Measurements from ENCODE around the gene IFI27L1. TPM values are rescaled to one million over a fixed set of nuclear protein-coding genes. Genes with fewer than 3 reads are reported as not detected.
A peak's percentile ranks its signal among the peaks of the same experiment; 100 is the strongest.

Gene IFI27L1
- total and polyA plus RNA-seq, 2 of the 13 experiments (the other 11 are each of a cell fraction or from before 2014, with no cell fraction given): 11.9 to 19.0 TPM

DNA sequence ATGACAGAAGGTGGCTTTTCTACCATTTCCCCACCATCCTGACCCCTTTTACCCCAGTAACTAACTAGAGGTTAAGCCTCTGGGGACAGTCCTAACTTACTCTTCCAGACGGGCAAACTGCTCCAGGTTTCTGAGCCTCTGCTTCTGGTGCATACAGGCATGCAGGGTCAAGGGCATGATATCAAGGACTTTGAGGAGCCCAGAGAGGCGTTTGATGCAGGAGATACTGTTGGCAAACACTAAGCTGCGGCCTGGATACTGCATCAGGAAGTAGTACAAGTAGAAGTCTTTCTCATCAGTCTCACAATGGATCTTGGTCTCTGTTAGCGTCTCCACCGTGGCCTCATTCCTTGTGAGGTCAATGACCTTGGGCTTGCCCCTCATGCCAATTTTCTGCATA is 21.1 kb upstream of the IFI27L1 start (continued):
- TF ChIP-seq ZNF550 (CRISPR knock-in tag; IDR thresholded peaks at IDR 0.05; ENCODE audit: borderline replicate concordance): no peak
- no peak for TF ChIP-seq TAF1 (CRISPR knock-in tag; IDR thresholded peaks at IDR 0.05)
- TF ChIP-seq CC2D1A (CRISPR knock-in tag; IDR thresholded peaks at IDR 0.05): no peak
- no peak for TF ChIP-seq MTA1 (CRISPR knock-in tag; IDR thresholded peaks at IDR 0.05; ENCODE audit: borderline replicate concordance)
- TF ChIP-seq, protein P1, sequence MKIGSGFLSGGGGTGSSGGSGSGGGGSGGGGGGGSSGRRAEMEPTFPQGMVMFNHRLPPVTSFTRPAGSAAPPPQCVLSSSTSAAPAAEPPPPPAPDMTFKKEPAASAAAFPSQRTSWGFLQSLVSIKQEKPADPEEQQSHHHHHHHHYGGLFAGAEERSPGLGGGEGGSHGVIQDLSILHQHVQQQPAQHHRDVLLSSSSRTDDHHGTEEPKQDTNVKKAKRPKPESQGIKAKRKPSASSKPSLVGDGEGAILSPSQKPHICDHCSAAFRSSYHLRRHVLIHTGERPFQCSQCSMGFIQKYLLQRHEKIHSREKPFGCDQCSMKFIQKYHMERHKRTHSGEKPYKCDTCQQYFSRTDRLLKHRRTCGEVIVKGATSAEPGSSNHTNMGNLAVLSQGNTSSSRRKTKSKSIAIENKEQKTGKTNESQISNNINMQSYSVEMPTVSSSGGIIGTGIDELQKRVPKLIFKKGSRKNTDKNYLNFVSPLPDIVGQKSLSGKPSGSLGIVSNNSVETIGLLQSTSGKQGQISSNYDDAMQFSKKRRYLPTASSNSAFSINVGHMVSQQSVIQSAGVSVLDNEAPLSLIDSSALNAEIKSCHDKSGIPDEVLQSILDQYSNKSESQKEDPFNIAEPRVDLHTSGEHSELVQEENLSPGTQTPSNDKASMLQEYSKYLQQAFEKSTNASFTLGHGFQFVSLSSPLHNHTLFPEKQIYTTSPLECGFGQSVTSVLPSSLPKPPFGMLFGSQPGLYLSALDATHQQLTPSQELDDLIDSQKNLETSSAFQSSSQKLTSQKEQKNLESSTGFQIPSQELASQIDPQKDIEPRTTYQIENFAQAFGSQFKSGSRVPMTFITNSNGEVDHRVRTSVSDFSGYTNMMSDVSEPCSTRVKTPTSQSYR (CRISPR knock-in tag; IDR thresholded peaks at IDR 0.05; ENCODE audit: borderline replicate concordance): no peak
- no peak for TF ChIP-seq ZNF570 (CRISPR knock-in tag; IDR thresholded peaks at IDR 0.05; ENCODE audit: borderline replicate concordance)
- no peak for TF ChIP-seq RAD21 (CRISPR knock-in tag; IDR thresholded peaks at IDR 0.05)
- TF ChIP-seq, protein P2, sequence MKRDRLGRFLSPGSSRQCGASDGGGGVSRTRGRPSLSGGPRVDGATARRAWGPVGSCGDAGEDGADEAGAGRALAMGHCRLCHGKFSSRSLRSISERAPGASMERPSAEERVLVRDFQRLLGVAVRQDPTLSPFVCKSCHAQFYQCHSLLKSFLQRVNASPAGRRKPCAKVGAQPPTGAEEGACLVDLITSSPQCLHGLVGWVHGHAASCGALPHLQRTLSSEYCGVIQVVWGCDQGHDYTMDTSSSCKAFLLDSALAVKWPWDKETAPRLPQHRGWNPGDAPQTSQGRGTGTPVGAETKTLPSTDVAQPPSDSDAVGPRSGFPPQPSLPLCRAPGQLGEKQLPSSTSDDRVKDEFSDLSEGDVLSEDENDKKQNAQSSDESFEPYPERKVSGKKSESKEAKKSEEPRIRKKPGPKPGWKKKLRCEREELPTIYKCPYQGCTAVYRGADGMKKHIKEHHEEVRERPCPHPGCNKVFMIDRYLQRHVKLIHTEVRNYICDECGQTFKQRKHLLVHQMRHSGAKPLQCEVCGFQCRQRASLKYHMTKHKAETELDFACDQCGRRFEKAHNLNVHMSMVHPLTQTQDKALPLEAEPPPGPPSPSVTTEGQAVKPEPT (CRISPR knock-in tag; IDR thresholded peaks at IDR 0.05; ENCODE audit: low read depth): no peak
- TF ChIP-seq NFIC (IDR thresholded peaks at IDR 0.05; ENCODE audit: low read length): no peak
- no peak for TF ChIP-seq EZH2 (conservative IDR thresholded peaks at IDR 0.05; ENCODE audit: low read depth, low read length)
- no peak for TF ChIP-seq ZFP41 (CRISPR knock-in tag; IDR thresholded peaks at IDR 0.05; ENCODE audit: borderline replicate concordance)
- no peak for TF ChIP-seq HMG20A (CRISPR knock-in tag; IDR thresholded peaks at IDR 0.05; ENCODE audit: borderline replicate concordance)
- no peak for TF ChIP-seq KDM5A (IDR thresholded peaks at IDR 0.05; ENCODE audit: borderline replicate concordance, low read length)
- TF ChIP-seq STAT5B (CRISPR knock-in tag; IDR thresholded peaks at IDR 0.05): no peak
- TF ChIP-seq, protein P3, sequence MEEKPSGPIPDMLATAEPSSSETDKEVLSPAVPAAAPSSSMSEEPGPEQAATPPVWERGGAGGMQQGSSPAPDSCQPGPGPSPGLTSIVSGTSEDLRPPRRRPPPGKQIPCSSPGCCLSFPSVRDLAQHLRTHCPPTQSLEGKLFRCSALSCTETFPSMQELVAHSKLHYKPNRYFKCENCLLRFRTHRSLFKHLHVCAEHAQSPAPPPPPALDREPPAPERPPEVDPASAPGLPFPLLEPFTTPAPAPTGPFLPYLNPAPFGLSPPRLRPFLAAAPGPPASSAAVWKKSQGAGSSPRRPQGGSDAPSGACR (CRISPR knock-in tag; IDR thresholded peaks at IDR 0.05): no peak
- TF ChIP-seq NCOA2 (CRISPR knock-in tag; IDR thresholded peaks at IDR 0.05): peak; percentile 59
- TF ChIP-seq SOX6 (IDR thresholded peaks at IDR 0.05): no peak
- peak; percentile 39 for TF ChIP-seq SOX6 (CRISPR knock-in tag; IDR thresholded peaks at IDR 0.05)
- no peak for TF ChIP-seq CAMTA2 (CRISPR knock-in tag; IDR thresholded peaks at IDR 0.05; ENCODE audit: borderline replicate concordance)
- TF ChIP-seq, protein P4, sequence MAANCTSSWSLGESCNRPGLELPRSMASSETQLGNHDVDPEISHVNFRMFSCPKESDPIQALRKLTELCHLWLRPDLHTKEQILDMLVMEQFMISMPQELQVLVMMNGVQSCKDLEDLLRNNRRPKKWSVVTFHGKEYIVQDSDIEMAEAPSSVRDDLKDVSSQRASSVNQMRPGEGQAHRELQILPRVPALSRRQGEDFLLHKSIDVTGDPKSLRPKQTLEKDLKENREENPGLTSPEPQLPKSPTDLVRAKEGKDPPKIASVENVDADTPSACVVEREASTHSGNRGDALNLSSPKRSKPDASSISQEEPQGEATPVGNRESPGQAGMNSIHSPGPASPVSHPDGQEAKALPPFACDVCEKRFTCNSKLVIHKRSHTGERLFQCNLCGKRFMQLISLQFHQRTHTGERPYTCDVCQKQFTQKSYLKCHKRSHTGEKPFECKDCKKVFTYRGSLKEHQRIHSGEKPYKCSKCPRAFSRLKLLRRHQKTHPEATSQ (CRISPR knock-in tag; IDR thresholded peaks at IDR 0.05; ENCODE audit: borderline replicate concordance): no peak
- TF ChIP-seq, protein P5, sequence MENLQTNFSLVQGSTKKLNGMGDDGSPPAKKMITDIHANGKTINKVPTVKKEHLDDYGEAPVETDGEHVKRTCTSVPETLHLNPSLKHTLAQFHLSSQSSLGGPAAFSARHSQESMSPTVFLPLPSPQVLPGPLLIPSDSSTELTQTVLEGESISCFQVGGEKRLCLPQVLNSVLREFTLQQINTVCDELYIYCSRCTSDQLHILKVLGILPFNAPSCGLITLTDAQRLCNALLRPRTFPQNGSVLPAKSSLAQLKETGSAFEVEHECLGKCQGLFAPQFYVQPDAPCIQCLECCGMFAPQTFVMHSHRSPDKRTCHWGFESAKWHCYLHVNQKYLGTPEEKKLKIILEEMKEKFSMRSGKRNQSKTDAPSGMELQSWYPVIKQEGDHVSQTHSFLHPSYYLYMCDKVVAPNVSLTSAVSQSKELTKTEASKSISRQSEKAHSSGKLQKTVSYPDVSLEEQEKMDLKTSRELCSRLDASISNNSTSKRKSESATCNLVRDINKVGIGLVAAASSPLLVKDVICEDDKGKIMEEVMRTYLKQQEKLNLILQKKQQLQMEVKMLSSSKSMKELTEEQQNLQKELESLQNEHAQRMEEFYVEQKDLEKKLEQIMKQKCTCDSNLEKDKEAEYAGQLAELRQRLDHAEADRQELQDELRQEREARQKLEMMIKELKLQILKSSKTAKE (CRISPR knock-in tag; IDR thresholded peaks at IDR 0.05; ENCODE audit: borderline replicate concordance): no peak
- TF ChIP-seq NR2F1 (CRISPR knock-in tag; IDR thresholded peaks at IDR 0.05): peak; percentile 32 to 50; a peak in 1 of 4 replicates
